Measurements from ENCODE around the gene COX6B1. TPM values are rescaled to one million over a fixed set of nuclear protein-coding genes. Genes with fewer than 3 reads are reported as not detected.
A peak's percentile ranks its signal among the peaks of the same experiment; 100 is the strongest.

COX6B1 gene
- total and polyA plus RNA-seq, 2 of the 8 experiments (the other 6 are each of a cell fraction or from before 2014, with no cell fraction given): 437 to 1,052 TPM

DNA sequence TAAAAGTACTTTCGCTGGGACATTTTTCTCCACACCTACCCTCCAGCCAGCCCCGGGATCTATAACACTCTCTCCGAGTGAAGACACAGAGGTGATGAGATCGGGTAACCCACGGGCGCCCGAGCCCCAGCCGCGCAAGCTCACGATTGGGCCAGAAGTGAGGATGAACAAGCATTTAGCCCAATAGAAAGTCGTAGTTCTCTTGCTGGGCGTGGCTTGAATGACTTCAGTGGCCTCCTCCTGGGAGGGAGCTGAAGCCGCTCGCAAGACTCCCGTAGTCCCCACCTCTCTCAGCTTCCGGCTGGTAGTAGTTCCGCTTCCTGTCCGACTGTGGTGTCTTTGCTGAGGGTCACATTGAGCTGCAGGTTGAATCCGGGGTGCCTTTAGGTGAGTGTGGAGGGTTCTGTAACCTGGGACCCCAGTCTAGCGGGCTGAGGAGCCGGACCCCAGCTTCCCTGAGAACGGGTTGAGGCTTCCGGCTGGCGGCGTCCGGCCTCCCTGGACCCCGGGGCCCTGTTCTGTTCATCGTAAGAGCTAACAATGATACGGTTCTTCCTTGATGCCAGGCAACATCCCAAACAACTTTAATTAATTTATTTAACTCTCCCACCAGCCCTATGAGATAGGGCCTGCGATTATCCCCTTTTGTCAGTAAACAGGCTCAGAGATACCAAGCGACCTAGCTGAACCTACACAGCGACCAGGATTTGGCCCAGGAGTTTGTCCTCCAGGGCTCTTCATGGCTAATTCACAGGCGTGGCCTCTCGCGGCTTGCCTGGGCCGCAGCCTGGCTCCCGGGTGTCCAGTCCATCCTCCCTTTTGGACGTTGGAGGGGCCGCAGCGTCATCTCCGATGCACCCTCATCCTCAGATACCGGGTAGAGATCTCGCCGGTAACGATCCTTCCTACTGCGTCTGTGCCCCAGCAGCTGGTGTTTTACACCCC lies at the start of gene COX6B1 (continued):
- peak; percentile 83 for TF ChIP-seq TBP (IDR thresholded peaks at IDR 0.05; ENCODE audit: low read depth, low read length)
- TF ChIP-seq, protein P1, sequence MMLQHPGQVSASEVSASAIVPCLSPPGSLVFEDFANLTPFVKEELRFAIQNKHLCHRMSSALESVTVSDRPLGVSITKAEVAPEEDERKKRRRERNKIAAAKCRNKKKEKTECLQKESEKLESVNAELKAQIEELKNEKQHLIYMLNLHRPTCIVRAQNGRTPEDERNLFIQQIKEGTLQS (IDR thresholded peaks at IDR 0.05; ENCODE audit: insufficient read depth, low read depth, low read length): no peak
- TF ChIP-seq CREB1 (IDR thresholded peaks at IDR 0.05): 0 out of 2 replicates have a peak, but pooled peaks have one; percentile 15
- TF ChIP-seq NANOG (IDR thresholded peaks at IDR 0.05; ENCODE audit: insufficient read depth, low read depth, low read length, poor library complexity, severe bottlenecking): no peak
- TF ChIP-seq SRF (IDR thresholded peaks at IDR 0.05; ENCODE audit: low read depth, low read length): no peak
- no peak for TF ChIP-seq FOSL1 (IDR thresholded peaks at IDR 0.05; ENCODE audit: insufficient read depth, low read depth, low read length)
- peak; percentile 77 for TF ChIP-seq CHD2 (IDR thresholded peaks at IDR 0.05; ENCODE audit: low read length)
- TF ChIP-seq NRF1 (IDR thresholded peaks at IDR 0.05; ENCODE audit: low read depth, low read length): no peak
